PFSK-1 (cell line): ENCODE data around the gene RNASE8.

Experiments
- FOXP2 ChIP-seq: optimal IDR thresholded peaks from 2 replicates; pipeline ENCODE3; 2011; ENCODE audit warnings: borderline replicate concordance, control low read depth, inconsistent platforms; ENCODE audit not compliant: insufficient read depth; ENCODE audit errors: extremely low read length, extremely low read depth
- POLR2AphosphoS5 ChIP-seq: IDR thresholded peaks from 2 replicates; pipeline ENCODE4 v1.6.1; 2012; ENCODE audit warnings: low read depth, mild to moderate bottlenecking, control low read depth, low read length, moderate library complexity
- REST ChIP-seq, 2 experiments: IDR thresholded peaks; 2 replicates each; pipeline versions ENCODE4 v1.6.1 to v1.8.0; 2011 to 2012; ENCODE audit warnings: low read depth in 2 of 2, low read length in 2 of 2, control low read depth in 1 of 2, inconsistent platforms in 1 of 2, mild to moderate bottlenecking in 1 of 2, moderate library complexity in 1 of 2; ENCODE audit not compliant: insufficient read depth in 1 of 2
- SIN3A ChIP-seq: IDR thresholded peaks from 2 replicates; pipeline ENCODE4 v1.6.1; 2012; ENCODE audit warnings: mild to moderate bottlenecking, low read length, moderate library complexity, borderline replicate concordance; ENCODE audit not compliant: insufficient read depth
- TAF1 ChIP-seq: IDR thresholded peaks from 2 replicates; pipeline ENCODE4 v1.6.1; 2012; ENCODE audit warnings: low read length, control low read depth, borderline replicate concordance; ENCODE audit not compliant: insufficient read depth

RNASE8 gene

GRCh38 chr14:21061347-21061668, 3.7 kb downstream of the RNASE8 start:
- no peak for TF ChIP-seq FOXP2
- TF ChIP-seq REST (IDR thresholded peaks at IDR 0.05; ENCODE audit: insufficient read depth in 1 of 2, low read depth in 2 of 2, low read length in 2 of 2) = no peak
- no peak for TF ChIP-seq SIN3A
- no peak for TF ChIP-seq POLR2AphosphoS5
- no peak for TF ChIP-seq TAF1

DNA sequence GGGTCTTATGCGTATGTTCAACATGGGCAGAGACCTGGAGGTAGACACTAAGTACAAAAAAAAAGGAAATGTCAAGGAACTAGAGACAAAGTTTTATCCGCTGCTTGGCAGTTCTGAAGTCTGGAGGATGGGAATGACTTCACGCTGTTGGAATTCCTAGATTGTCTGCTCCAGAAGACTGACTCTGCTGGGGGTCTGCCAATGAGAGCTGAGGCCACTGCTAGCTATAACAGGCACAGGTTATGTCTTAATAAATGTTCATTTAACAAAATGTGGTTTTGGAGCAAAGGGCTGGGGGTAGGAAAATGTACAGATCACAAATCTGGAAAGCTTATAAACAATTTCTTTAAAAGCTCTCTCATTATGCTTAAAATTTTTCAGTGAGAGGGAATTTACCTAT, 5.9 kb downstream of the RNASE8 start:
- no peak for TF ChIP-seq REST (IDR thresholded peaks at IDR 0.05; ENCODE audit: insufficient read depth in 1 of 2, low read depth in 2 of 2, low read length in 2 of 2)
- no peak for TF ChIP-seq TAF1
- no peak for TF ChIP-seq POLR2AphosphoS5
- TF ChIP-seq FOXP2 = no peak
- no peak for TF ChIP-seq SIN3A

DNA sequence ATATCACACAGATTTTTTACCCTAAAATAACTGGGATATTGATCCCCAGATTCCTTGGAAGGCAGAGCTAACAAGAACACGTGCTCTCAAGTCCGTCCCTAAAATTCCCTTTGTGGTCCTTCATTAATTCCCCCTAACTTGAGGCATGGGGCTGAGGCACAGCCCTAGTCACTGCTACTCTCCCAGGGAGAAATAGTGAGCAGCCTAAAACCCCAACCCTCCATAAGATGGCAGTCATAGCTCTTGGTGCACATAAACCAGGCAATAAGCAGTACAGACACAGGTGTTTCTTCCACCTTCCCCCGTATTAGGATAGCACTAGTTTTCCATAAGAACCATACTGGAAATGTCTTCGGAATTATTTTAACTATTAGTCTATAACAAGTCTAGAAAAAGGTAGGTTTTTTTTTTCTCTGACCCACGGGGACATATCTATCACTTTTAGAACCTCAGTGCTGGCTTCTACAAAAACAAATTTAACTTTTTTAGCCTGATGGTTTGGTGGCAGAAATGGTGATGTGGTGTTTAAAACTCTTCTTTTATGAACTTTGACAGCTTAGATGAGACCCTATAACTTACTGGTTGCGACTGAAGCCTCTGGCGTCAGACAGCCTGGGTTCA, 9.4 kb downstream of the RNASE8 start:
- TF ChIP-seq SIN3A (no peak), FOXP2 (no peak)

DNA sequence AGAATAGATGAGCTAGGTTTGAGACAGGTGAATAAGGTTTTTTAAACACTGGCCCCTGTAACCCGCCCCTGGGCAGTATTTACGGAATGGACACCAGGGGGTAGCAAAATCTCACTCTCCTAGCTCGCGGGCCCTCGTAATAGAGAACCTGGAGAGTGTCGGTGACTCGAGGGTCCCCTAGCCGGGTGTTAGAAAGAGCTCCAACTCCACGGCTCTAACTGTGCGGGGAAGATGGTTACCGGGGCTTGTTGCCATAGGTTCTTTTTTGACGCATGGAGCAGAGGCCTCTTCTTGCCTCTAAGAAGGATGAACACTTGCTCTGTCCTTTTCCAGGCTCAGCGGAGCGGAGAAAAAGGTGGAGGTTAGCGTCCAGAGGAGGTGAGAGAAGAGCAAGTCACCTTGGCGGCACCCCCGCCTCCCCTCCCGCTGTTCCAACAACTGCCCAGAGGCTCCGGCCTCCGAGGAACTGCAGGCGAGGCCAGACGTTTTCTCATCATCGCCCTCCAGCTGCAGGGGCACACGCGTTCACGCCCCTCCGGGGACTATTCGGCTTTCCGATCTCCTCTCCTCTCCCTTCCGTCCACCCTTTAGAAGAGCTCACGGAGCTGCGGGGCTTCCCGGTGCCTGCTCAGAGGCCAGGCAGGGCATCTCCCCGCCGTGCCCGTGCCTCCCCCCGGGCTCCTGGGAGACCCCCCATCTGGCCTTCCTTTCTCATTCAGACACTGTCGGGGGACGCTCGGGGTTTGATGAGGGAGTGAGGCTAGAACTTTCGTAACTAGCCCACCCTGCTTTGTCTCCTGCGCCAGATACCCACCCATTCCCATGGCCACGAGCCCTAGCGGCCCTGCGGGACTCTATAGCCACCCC, 11.1 kb downstream of the RNASE8 start:
- TF ChIP-seq REST (IDR thresholded peaks at IDR 0.05; ENCODE audit: insufficient read depth in 1 of 2, low read depth in 2 of 2, low read length in 2 of 2) (no peak), SIN3A (no peak), FOXP2 (no peak), POLR2AphosphoS5 (no peak), TAF1 (no peak)

DNA sequence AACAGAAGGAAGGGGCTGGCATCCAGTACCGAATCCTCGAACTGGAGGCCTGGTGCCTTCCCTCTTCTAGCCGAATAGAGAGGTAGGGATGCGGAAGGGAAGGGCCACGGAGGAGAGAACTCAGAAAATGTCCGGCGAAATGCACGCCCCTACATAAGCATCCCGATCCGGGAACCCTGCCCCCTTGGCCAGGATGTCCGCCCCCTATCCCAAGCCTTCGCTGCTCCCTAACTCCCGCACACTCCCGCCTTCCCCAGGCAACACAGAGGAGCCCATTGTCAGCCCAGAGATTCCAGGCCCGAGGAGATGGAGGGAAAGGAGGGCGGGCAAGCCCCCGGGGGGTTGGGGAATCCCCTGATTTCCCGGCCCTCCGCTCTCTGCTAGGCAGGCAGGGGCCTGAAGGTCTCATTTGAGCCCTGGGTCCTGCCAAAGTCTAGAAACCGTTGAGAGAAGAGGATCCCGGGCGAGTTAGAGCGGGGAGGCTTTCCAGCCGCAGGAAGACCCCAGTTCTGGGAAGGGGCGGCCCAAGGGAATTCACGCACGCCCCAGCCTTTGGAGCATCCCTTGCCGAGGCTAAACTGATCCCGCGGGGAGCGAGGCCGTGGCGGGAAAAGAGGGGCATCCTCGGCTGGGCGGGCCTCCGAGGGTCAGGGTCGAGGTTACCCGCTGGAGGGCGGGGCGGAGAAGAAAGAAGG, 11.9 kb downstream of the RNASE8 start:
- TF ChIP-seq REST (IDR thresholded peaks at IDR 0.05; ENCODE audit: insufficient read depth in 1 of 2, low read depth in 2 of 2, low read length in 2 of 2) = no peak
